HL-60 (cell line): Measurements from ENCODE around the gene CCDC187.

Source experiments
- DNase-seq, 2 experiments: peaks; one replicate each; pipeline ENCODE4 v3.0.0-alpha.2; 2010 to 2020; ENCODE audit warnings: low read depth in 1 of 2, low spot score in 1 of 2
- H3K27ac ChIP-seq: fragments of 250-450 bp; sonication (Bioruptor Pico); replicated peaks from 2 replicates; pipeline ENCODE4 v1.5.1; 2020; ENCODE audit warnings: mild to moderate bottlenecking, moderate library complexity
- H3K27me3 ChIP-seq: fragments of 250-450 bp; sonication (Bioruptor Pico); 2 replicates; pipeline ENCODE4 v1.5.1; 2021; ENCODE audit warnings: mild to moderate bottlenecking, moderate library complexity; ENCODE audit not compliant: insufficient read depth, poor library complexity, severe bottlenecking
- H3K4me3 ChIP-seq: replicated peaks from 2 replicates; pipeline ENCODE4 v1.5.1; 2011; ENCODE audit warnings: mild to moderate bottlenecking, control low read depth, low read length; ENCODE audit not compliant: insufficient read depth
- CTCF ChIP-seq: IDR thresholded peaks from one replicate; pipeline ENCODE4 v1.5.1; 2011; ENCODE audit warnings: low read length, control low read depth, inconsistent platforms; ENCODE audit not compliant: insufficient read depth
- GABPA ChIP-seq: IDR thresholded peaks from 2 replicates; pipeline ENCODE4 v1.6.1; 2012; ENCODE audit warnings: low read depth
- POLR2AphosphoS5 ChIP-seq: IDR thresholded peaks from 2 replicates; pipeline ENCODE4 v1.6.1; 2012; ENCODE audit warnings: low read depth
- REST ChIP-seq: IDR thresholded peaks from 2 replicates; pipeline ENCODE4 v1.6.1; 2012; ENCODE audit warnings: low read depth; ENCODE audit not compliant: insufficient replicate concordance
- SPI1 ChIP-seq: IDR thresholded peaks from 2 replicates; pipeline ENCODE4 v1.6.1; 2012; ENCODE audit warnings: low read depth, mild to moderate bottlenecking, borderline replicate concordance

CCDC187 gene

GRCh38 chr9:136244969-136245218, 59.0 kb downstream of the CCDC187 start:
- TF ChIP-seq CTCF (no peak), GABPA (no peak), POLR2AphosphoS5 (no peak), SPI1 (no peak), REST (no peak)
- Histone ChIP-seq H3K27ac (peak overlapping the region; percentile 69), H3K4me3 (peak overlapping the region; percentile 82), H3K27me3 (no peaks in the 10 kb centered on the region)
- DNase-seq: no peak

- Histone ChIP-seq H3K4me3 (peak overlapping the region; percentile 82), H3K27ac (peak overlapping the region; percentile 69), H3K27me3 (no peaks in the 10 kb centered on the region)
- DNase-seq: peak in 1 of 2 experiments; percentile 44
- TF ChIP-seq SPI1 (no peak), GABPA (no peak), REST (no peak), POLR2AphosphoS5 (no peak), CTCF (no peak)
These were observed 59.5 kb downstream of the CCDC187 start for GRCh38 chr9:136244122-136244968.

- no peak for DNase-seq
- TF ChIP-seq POLR2AphosphoS5: no peak
- TF ChIP-seq CTCF: no peak
- TF ChIP-seq GABPA: no peak
- TF ChIP-seq SPI1: no peak
- no peak for TF ChIP-seq REST
These were observed 60.3 kb downstream of the CCDC187 start for GRCh38 chr9:136243631-136244030.

More at GRCh38 chr9:136243631-136244030, 60.3 kb downstream of the CCDC187 start:
- Histone ChIP-seq H3K27me3 (no peaks in the 10 kb centered on the region), H3K4me3 (no peak overlapping the region), H3K27ac (no peak overlapping the region)
